Gastroesophageal sphincter (tissue), 3 donors: Measurements from ENCODE around the gene ANK3.

Source experiments
- EP300 ChIP-seq: sonication (generic); formaldehyde crosslinking; IDR thresholded peaks from one replicate; pipeline ENCODE4 v1.6.1; 2017; ENCODE audit warnings: antibody characterized with exemption, mild to moderate bottlenecking
- TF ChIP-seq, protein P1 (sequence below), 4 experiments: fragments of 200-600 bp in 2 of 4; fragments of 450-650 bp in 2 of 4; sonication (generic) in 1 of 4; IDR thresholded peaks; one replicate each; pipeline ENCODE4 v1.5.1; 2017 to 2019; ENCODE audit warnings: antibody characterized with exemption in 4 of 4, mild to moderate bottlenecking in 2 of 4, moderate library complexity in 2 of 4

DNA sequence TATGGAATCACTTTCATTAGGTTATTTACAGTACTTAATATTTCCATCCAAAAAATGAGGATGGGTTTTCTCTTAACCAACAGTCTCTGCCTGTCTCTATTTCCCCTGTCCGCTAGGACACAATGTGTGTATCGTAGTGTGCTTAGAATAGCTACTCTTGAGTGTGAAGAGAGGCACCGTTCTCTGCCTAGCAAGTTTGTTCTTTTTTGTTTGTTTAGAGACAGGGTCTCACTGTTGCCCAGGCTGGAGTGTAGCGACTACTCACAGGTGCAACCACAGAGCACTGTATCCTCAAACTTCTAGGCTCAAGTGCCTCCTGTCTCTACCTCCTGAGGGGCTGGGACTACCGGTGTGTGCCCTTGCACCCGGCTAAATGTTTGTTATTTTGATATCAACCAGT lies 121.9 kb downstream of the ANK3 start:
- TF ChIP-seq, protein P1, sequence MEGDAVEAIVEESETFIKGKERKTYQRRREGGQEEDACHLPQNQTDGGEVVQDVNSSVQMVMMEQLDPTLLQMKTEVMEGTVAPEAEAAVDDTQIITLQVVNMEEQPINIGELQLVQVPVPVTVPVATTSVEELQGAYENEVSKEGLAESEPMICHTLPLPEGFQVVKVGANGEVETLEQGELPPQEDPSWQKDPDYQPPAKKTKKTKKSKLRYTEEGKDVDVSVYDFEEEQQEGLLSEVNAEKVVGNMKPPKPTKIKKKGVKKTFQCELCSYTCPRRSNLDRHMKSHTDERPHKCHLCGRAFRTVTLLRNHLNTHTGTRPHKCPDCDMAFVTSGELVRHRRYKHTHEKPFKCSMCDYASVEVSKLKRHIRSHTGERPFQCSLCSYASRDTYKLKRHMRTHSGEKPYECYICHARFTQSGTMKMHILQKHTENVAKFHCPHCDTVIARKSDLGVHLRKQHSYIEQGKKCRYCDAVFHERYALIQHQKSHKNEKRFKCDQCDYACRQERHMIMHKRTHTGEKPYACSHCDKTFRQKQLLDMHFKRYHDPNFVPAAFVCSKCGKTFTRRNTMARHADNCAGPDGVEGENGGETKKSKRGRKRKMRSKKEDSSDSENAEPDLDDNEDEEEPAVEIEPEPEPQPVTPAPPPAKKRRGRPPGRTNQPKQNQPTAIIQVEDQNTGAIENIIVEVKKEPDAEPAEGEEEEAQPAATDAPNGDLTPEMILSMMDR (IDR thresholded peaks at IDR 0.05), result no peak
- no peak for TF ChIP-seq EP300
